Muscle layer of duodenum (tissue), 2 donors: ENCODE results near the gene FN1.

Source experiments
- H3K27ac ChIP-seq: one replicate; pipeline ENCODE4 v1.7.0; 2013; ENCODE audit warnings: mild to moderate bottlenecking, low read length
- H3K27me3 ChIP-seq: one replicate; pipeline ENCODE4 v1.7.0; 2013; ENCODE audit warnings: low read depth, mild to moderate bottlenecking, control low read depth, low read length
- H3K36me3 ChIP-seq, 2 donors: one replicate each; pipeline ENCODE4 v1.7.0; 2013; ENCODE audit warnings: low read length in 2 of 2, control low read depth in 1 of 2, mild to moderate bottlenecking in 1 of 2; ENCODE audit not compliant: insufficient read depth in 2 of 2, control insufficient read depth in 1 of 2
- H3K4me1 ChIP-seq, 2 donors: one replicate each; pipeline ENCODE4 v1.7.0; 2013; ENCODE audit warnings: low read length in 2 of 2, mild to moderate bottlenecking in 2 of 2, control low read depth in 1 of 2, moderate library complexity in 1 of 2; ENCODE audit not compliant: insufficient read depth in 2 of 2, control insufficient read depth in 1 of 2
- H3K4me3 ChIP-seq, 2 donors: one replicate each; pipeline ENCODE4 v1.7.0; 2013; ENCODE audit warnings: low read length in 2 of 2, low read depth in 1 of 2, mild to moderate bottlenecking in 1 of 2
- H3K9me3 ChIP-seq, 2 donors: one replicate each; pipeline ENCODE4 v1.7.0; 2013; ENCODE audit warnings: low read length in 2 of 2, control low read depth in 1 of 2, mild to moderate bottlenecking in 1 of 2; ENCODE audit not compliant: control insufficient read depth in 1 of 2
- donor health status: healthy.

Gene FN1

GRCh38 chr2:215419769-215420470, 15.9 kb downstream of the FN1 start:
- no peak overlapping the region for H3K4me3 ChIP-seq
- H3K9me3 ChIP-seq: no peaks in the 10 kb centered on the region
- H3K36me3 ChIP-seq: peaks cover 53 to 75% of the 10 kb centered on the region in 2 donors
- H3K27ac ChIP-seq: no peak overlapping the region
- peaks cover 0 to 8% of the 10 kb centered on the region in 2 donors for H3K4me1 ChIP-seq
- no peaks in the 10 kb centered on the region for H3K27me3 ChIP-seq

GRCh38 chr2:215419113-215419512, 16.8 kb downstream of the FN1 start:
- H3K9me3 ChIP-seq: no peaks in the 10 kb centered on the region
- H3K4me1 ChIP-seq: peaks cover 0 to 8% of the 10 kb centered on the region in 2 donors
- H3K4me3 ChIP-seq: no peak overlapping the region
- H3K27ac ChIP-seq: no peak overlapping the region
- no peaks in the 10 kb centered on the region for H3K27me3 ChIP-seq
- peaks cover 55 to 74% of the 10 kb centered on the region in 2 donors for H3K36me3 ChIP-seq

DNA sequence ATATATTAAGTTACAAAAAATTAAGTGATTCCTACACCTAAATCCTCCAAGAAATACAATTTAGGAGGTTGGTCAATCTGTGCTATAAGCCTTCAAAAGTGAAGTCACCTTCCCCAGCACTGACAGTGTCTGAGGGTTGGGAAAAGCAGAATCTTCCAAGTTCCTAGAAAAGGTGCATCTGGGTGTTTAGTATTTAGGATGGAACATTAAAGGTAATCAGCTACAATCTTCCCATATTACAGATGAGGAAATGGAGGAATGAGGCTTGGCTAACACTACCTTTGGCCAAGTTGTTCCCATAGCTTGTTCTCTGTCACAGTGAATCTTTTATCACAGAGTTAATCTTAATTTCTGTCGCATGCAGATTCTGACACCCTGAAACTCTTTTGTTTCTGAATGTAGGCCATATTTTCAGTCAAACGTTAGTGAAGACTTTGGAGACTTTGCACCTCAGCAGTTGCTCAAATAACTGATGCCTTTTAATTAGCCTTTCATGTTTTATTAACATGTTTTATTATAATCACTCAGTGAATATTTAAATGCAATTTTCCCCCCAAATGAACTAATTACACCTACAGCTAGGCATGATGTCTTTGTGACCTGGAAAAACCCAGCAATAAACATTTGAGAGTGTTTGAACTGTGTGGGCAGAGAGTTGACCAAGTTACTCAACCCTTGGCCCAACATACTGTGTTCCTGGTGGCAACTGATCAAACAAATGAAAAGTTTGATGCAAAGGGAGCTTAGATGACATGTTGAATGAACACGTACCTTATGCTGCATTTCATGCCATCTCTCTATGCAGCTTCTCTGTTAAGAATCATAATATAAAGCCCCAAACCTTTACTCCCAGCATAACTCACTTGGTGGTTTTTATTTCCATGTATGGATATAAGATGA, 17.6 kb downstream of the FN1 start:
- H3K27ac ChIP-seq: no peak overlapping the region
- H3K4me3 ChIP-seq: no peak overlapping the region
- H3K36me3 ChIP-seq: peaks cover 48 to 74% of the 10 kb centered on the region in 2 donors
- H3K4me1 ChIP-seq: peaks cover 0 to 8% of the 10 kb centered on the region in 2 donors
- H3K27me3 ChIP-seq: no peaks in the 10 kb centered on the region
- H3K9me3 ChIP-seq: no peaks in the 10 kb centered on the region

DNA sequence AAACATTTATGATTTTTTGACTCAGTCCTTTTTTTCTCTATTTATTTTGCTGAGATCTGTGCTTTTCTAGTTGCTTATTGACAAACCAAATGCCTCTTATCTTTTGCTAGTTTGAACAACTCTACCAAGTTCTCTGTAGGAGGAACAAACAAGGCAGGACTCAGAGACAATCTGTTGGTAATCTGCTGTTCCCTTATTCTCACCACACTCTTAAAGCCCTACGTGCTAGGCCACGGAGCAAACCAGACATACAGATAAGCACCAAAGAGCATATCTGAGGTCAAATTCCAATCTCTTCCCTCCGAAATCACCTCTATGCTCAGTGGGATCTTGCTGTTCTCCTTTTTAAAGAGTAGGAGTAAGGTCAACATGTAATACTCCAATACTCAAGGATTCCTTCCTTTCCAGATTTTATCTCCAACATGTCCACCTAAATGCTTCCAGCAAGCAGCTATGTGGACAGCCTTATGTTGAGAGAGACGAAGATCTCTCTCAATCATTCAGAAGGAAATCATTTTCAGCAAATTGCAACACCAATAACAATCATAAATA, 18.4 kb downstream of the FN1 start:
- Histone ChIP-seq H3K36me3 (peaks cover 45 to 75% of the 10 kb centered on the region in 2 donors), H3K27me3 (no peaks in the 10 kb centered on the region), H3K9me3 (no peaks in the 10 kb centered on the region), H3K27ac (no peak overlapping the region), H3K4me3 (no peak overlapping the region), H3K4me1 (peaks cover 0 to 8% of the 10 kb centered on the region in 2 donors)

DNA sequence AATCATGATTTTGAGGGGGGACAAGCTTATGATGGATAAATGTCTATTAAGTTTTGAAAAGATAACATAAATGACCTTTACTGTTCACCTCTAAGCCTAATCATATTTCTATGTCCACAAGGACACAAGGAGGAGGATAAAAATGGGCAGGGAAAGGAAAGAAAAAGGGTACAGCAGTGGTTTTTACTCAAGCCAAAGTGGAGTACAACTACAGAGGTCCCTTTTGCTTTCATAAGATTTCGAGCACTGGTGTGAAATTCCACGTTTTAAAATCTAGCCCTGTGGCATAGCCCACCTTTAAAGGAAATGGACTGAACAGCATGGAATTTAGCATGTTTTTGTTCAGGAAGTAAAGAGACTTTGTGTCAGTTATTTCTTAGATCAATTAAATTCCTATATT, 19.2 kb downstream of the FN1 start:
- Histone ChIP-seq H3K36me3 (peaks cover 37 to 72% of the 10 kb centered on the region in 2 donors), H3K9me3 (no peaks in the 10 kb centered on the region), H3K27me3 (no peaks in the 10 kb centered on the region), H3K4me3 (no peak overlapping the region), H3K4me1 (peaks cover 0 to 8% of the 10 kb centered on the region in 2 donors), H3K27ac (no peak overlapping the region)

DNA sequence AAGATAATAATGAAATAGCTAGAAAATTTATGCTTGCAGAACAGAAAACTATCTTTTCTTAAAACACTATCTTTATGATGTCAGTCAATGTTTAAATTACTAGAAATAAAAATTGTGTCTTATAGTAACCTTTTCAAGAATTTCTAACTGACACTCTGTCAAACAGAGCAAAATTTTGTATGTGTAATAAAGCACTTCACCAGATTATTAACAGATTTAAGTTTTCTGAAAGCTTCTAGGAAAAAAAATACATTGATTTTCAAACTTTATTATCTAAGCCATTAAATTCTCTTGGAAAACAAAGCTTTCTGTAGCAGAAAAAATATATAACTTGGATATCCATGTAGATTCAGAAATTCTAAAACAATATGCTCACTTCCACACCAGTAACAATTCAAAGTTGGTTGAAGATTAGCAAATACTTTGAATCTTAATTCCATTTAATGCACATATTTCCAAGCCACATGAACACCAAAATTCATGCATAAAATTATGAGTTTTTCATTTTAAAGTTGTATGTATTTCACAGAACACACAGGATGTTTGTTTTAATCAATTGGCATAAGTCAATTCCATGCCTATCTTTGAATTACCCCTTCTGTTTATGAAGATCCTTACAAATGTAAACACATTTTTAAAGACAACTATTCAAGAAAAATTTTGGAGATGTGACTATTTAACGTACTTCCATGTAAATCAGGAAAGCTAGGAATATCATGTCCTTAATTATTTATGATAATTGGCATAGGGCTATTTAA, 19.9 kb downstream of the FN1 start:
- Histone ChIP-seq H3K4me1 (peaks cover 0 to 8% of the 10 kb centered on the region in 2 donors), H3K9me3 (no peaks in the 10 kb centered on the region), H3K36me3 (peaks cover 31 to 65% of the 10 kb centered on the region in 2 donors), H3K27me3 (no peaks in the 10 kb centered on the region), H3K4me3 (no peak overlapping the region), H3K27ac (no peak overlapping the region)

- Histone ChIP-seq H3K36me3 (peaks cover 24 to 59% of the 10 kb centered on the region in 2 donors), H3K27me3 (no peaks in the 10 kb centered on the region), H3K4me1 (peaks cover 0 to 8% of the 10 kb centered on the region in 2 donors), H3K9me3 (no peaks in the 10 kb centered on the region), H3K4me3 (no peak overlapping the region), H3K27ac (no peak overlapping the region)
These were observed 20.6 kb downstream of the FN1 start for GRCh38 chr2:215415218-215415617.

- peaks cover 0 to 3% of the 10 kb centered on the region in 2 donors for H3K4me1 ChIP-seq
- no peaks in the 10 kb centered on the region for H3K9me3 ChIP-seq
- no peak overlapping the region for H3K4me3 ChIP-seq
- no peak overlapping the region for H3K27ac ChIP-seq
- no peaks in the 10 kb centered on the region for H3K27me3 ChIP-seq
- peaks cover 24 to 59% of the 10 kb centered on the region in 2 donors for H3K36me3 ChIP-seq
These were observed 21.2 kb downstream of the FN1 start for GRCh38 chr2:215414674-215415073.

GRCh38 chr2:215413974-215414373, 21.9 kb downstream of the FN1 start:
- Histone ChIP-seq H3K36me3 (peaks cover 26 to 61% of the 10 kb centered on the region in 2 donors), H3K27me3 (no peaks in the 10 kb centered on the region), H3K27ac (no peak overlapping the region), H3K4me3 (no peak overlapping the region), H3K4me1 (peaks cover 0 to under 1% of the 10 kb centered on the region in 2 donors), H3K9me3 (no peaks in the 10 kb centered on the region)

GRCh38 chr2:215413484-215413777, 22.4 kb downstream of the FN1 start:
- Histone ChIP-seq H3K9me3 (no peaks in the 10 kb centered on the region), H3K4me3 (no peak overlapping the region), H3K36me3 (peaks cover 22 to 61% of the 10 kb centered on the region in 2 donors), H3K27me3 (no peaks in the 10 kb centered on the region), H3K27ac (no peak overlapping the region), H3K4me1 (no peaks in the 10 kb centered on the region)
